AG08395 (cell line): ENCODE measurements around the gene NASP.
"Not testable (repeated sequence)": the region's sequence is repeated elsewhere in the genome, so short reads cannot be mapped to it uniquely, and the experiment has no call there.

Source experiments
- DNase-seq: peaks from one replicate; pipeline ENCODE4 v3.0.0; 2012; ENCODE audit warnings: mixed read lengths, low spot score

NASP gene

GRCh38 chr1:45569962-45570581 lies 13.8 kb upstream of the NASP start:
- DNase-seq: peak; percentile 81

- DNase-seq: no peak
Observed at GRCh38 chr1:45570631-45571030, 13.2 kb upstream of the NASP start.

GRCh38 chr1:45573231-45573804 lies 10.5 kb upstream of the NASP start:
- DNase-seq: no peak

GRCh38 chr1:45574105-45574626 lies 9.7 kb upstream of the NASP start:
- no peak for DNase-seq

GRCh38 chr1:45583264-45583665 lies 576 bp upstream of the NASP start:
- peak; percentile 100 for DNase-seq

GRCh38 chr1:45584351-45585109 lies 689 bp downstream of the NASP start:
- DNase-seq: peak; percentile 96

GRCh38 chr1:45585110-45585426 lies 1.2 kb downstream of the NASP start:
- no peak for DNase-seq

GRCh38 chr1:45585496-45586075 lies 1.7 kb downstream of the NASP start:
- no peak for DNase-seq

GRCh38 chr1:45586769-45587168 lies 2.9 kb downstream of the NASP start:
- DNase-seq: no peak

GRCh38 chr1:45589861-45590260 lies 6.0 kb downstream of the NASP start:
- DNase-seq: no peak

- no peak for DNase-seq
Observed at GRCh38 chr1:45594412-45594811, 10.6 kb downstream of the NASP start.

- DNase-seq: not testable (repeated sequence)
Observed at GRCh38 chr1:45596765-45597164, 12.9 kb downstream of the NASP start.

GRCh38 chr1:45604239-45604638 lies 20.4 kb downstream of the NASP start:
- no peak for DNase-seq

GRCh38 chr1:45607404-45608074 lies 23.7 kb downstream of the NASP start:
- DNase-seq: no peak

- no peak for DNase-seq
Observed at GRCh38 chr1:45608175-45609156, 24.6 kb downstream of the NASP start.

- no peak for DNase-seq
Observed at GRCh38 chr1:45610589-45611226, 26.9 kb downstream of the NASP start.

- no peak for DNase-seq
Observed at GRCh38 chr1:45612941-45613579, 29.2 kb downstream of the NASP start.

GRCh38 chr1:45615885-45616284 lies 32.0 kb downstream of the NASP start:
- no peak for DNase-seq

- DNase-seq: no peak
Observed at GRCh38 chr1:45617618-45618017, 33.8 kb downstream of the NASP start.
